HFFc6 (cell line): Measurements from ENCODE around the gene FTCDNL1. TPM values are rescaled to one million over a fixed set of nuclear protein-coding genes. Genes with fewer than 3 reads are reported as not detected.

Experiments used
- DNase-seq: peaks from one replicate; pipeline ENCODE4 v3.0.0-alpha.2; 2018
- H3K27ac Mint-ChIP-seq: 2 replicates; pipeline ENCODE4 v1.8.0; 2020; ENCODE audit warnings: mild to moderate bottlenecking, mixed read lengths
- H3K27me3 Mint-ChIP-seq: 2 replicates; pipeline ENCODE4 v1.8.0; 2021; ENCODE audit warnings: mild to moderate bottlenecking, moderate library complexity, mixed read lengths; ENCODE audit not compliant: insufficient read depth
- H3K36me3 Mint-ChIP-seq: 2 replicates; pipeline ENCODE4 v1.8.0; 2021; ENCODE audit warnings: low read depth, mixed read lengths
- H3K4me1 Mint-ChIP-seq: 2 replicates; pipeline ENCODE4 v1.8.0; 2020; ENCODE audit warnings: low read depth, mixed read lengths
- H3K4me3 Mint-ChIP-seq: 2 replicates; pipeline ENCODE4 v1.8.0; 2020; ENCODE audit warnings: mild to moderate bottlenecking, moderate library complexity, mixed read lengths
- H3K9me3 Mint-ChIP-seq: 2 replicates; pipeline ENCODE4 v1.8.0; 2020; ENCODE audit warnings: mild to moderate bottlenecking, mixed read lengths
- total RNA-seq, 6 experiments: library from RNA; stranded (reverse); fragmentation: NEBNext Ultra II Directional; extraction: Animal tissue kit (Norgen Biotek cat#: 25700); gene quantifications; 2 replicates in 1 of 6; 3 replicates in 5 of 6; pipeline ENCODE4 v1.2.3, GENCODE V29; 2021
- TF ChIP-seq, protein P1 (sequence below): fragments of 200-600 bp; sonication (generic); IDR thresholded peaks from 2 replicates; pipeline ENCODE4 v1.5.0; 2021; ENCODE audit warnings: antibody characterized with exemption, mild to moderate bottlenecking

Gene FTCDNL1
- total RNA-seq, 6 experiments from 2014 or later: 0.43 to 0.80 (median 0.64) TPM

DNA sequence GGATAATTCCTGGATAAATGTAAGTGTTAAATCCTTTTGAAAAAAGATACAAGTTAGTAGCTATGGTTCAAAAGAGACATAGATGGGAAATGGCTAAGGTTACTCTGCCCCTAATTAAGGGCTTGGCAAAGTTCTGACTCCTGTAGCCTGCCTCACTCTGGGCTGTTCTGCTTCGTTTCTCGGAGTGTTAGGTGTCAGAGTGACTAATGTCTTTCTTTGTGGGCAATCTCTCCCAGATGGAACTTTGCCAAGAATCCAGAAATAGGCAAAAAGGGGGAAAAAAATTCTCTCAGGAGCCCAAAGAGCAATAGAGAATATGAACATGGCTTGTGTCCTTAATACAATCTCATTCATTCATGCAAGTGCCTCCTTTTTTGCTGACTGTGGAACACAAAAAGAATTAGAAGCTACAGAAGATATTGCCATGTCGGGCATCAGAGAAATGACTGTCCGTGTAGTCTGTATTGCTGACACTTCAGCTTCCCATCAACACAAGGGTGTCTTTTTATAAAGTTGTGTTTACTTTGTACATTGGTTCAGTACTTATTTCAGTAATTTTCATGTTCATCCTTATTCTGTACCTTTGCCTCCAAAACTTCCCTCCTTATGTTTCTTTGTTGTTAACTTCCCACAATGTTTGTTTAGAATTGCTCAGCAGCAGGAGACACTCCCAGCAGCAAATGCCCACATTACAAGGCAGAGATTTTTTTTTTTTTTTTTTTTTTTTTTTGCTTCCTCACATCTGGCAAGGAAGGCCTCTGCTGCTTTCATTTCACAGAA lies 134.0 kb downstream of the FTCDNL1 start:
- TF ChIP-seq, protein P1, sequence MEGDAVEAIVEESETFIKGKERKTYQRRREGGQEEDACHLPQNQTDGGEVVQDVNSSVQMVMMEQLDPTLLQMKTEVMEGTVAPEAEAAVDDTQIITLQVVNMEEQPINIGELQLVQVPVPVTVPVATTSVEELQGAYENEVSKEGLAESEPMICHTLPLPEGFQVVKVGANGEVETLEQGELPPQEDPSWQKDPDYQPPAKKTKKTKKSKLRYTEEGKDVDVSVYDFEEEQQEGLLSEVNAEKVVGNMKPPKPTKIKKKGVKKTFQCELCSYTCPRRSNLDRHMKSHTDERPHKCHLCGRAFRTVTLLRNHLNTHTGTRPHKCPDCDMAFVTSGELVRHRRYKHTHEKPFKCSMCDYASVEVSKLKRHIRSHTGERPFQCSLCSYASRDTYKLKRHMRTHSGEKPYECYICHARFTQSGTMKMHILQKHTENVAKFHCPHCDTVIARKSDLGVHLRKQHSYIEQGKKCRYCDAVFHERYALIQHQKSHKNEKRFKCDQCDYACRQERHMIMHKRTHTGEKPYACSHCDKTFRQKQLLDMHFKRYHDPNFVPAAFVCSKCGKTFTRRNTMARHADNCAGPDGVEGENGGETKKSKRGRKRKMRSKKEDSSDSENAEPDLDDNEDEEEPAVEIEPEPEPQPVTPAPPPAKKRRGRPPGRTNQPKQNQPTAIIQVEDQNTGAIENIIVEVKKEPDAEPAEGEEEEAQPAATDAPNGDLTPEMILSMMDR: no peak
- no peak for DNase-seq
- Mint-ChIP-seq H3K27ac (no peak overlapping the region), H3K4me3 (no peak overlapping the region), H3K9me3 (peaks cover 14% of the 10 kb centered on the region), H3K4me1 (no peaks in the 10 kb centered on the region), H3K36me3 (no peaks in the 10 kb centered on the region), H3K27me3 (no peaks in the 10 kb centered on the region; the same call in 1 of the 2 replicates)

DNA sequence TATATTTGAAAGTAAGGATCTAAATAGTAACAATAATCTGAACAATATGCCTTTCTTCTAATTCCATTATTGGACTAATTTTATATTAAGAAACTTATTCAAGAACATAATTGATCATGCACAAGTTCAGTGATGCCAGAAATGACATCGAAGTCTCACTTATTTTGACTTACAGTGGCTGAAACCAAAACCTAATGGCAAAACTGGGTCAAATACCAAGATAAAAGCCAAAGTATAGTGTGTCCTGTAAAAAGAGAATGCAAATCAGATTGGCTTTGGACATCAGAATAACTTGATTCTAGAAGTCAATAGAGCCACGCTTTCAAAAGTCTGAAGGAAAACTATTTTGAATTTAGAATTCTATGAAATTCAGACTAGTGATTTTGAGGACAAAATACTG lies 137.2 kb downstream of the FTCDNL1 start:
- Mint-ChIP-seq H3K4me3 (no peak overlapping the region), H3K27ac (no peak overlapping the region), H3K27me3 (no peaks in the 10 kb centered on the region; the same call in 1 of the 2 replicates), H3K4me1 (no peaks in the 10 kb centered on the region), H3K36me3 (no peaks in the 10 kb centered on the region), H3K9me3 (peaks cover 25% of the 10 kb centered on the region)
- TF ChIP-seq, protein P1: no peak
- DNase-seq: no peak

- Mint-ChIP-seq H3K4me3 (no peak overlapping the region), H3K4me1 (no peaks in the 10 kb centered on the region), H3K27ac (no peak overlapping the region), H3K9me3 (peaks cover 39% of the 10 kb centered on the region), H3K36me3 (no peaks in the 10 kb centered on the region), H3K27me3 (no peaks in the 10 kb centered on the region; the same call in 1 of the 2 replicates)
- TF ChIP-seq, protein P1: no peak
- DNase-seq: no peak
Measured at GRCh38 chr2:199710551-199710950, 140.4 kb downstream of the FTCDNL1 start.

Other genes with a start within 250 kb of the FTCDNL1 start
- gene C2orf69, start 60.1 kb upstream of the FTCDNL1 start, total RNA-seq: 10 to 100 TPM; 11.8 to 15.2 (median 14.4) TPM
- 1 to 10 TPM; 4.0 to 5.8 (median 5.2) TPM for gene TYW5, start 104.3 kb upstream of the FTCDNL1 start, total RNA-seq
- gene MAIP1, start 104.4 kb upstream of the FTCDNL1 start, total RNA-seq: 10 to 100 TPM; 18.7 to 23.3 (median 20.4) TPM